ENCODE results near the gene STMN3.
"Not testable (repeated sequence)": the region's sequence is repeated elsewhere in the genome, so short reads cannot be mapped to it uniquely, and the experiment has no call there.

The STMN3 gene

DNA sequence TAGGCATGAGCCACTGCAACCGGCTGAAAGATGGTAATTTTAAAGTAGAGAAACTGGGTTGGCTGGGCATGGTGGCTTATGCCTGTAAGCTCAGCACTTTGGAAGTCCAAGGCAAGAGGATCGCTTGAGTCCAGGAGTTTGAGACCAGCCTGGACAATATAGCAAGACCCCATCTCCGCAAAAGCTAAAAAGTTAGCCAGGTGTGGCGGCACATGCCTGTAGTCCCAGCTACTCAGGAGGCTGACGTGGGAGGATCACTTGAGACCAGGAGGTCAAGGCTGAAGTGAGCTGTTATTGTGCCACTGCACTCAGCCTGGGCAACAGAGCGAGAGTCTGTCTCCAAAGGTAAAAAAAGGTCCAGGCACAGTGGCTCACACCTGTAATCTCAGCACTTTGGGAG lies 22.3 kb downstream of the STMN3 start:
- DNase-seq, result not testable (repeated sequence)

DNA sequence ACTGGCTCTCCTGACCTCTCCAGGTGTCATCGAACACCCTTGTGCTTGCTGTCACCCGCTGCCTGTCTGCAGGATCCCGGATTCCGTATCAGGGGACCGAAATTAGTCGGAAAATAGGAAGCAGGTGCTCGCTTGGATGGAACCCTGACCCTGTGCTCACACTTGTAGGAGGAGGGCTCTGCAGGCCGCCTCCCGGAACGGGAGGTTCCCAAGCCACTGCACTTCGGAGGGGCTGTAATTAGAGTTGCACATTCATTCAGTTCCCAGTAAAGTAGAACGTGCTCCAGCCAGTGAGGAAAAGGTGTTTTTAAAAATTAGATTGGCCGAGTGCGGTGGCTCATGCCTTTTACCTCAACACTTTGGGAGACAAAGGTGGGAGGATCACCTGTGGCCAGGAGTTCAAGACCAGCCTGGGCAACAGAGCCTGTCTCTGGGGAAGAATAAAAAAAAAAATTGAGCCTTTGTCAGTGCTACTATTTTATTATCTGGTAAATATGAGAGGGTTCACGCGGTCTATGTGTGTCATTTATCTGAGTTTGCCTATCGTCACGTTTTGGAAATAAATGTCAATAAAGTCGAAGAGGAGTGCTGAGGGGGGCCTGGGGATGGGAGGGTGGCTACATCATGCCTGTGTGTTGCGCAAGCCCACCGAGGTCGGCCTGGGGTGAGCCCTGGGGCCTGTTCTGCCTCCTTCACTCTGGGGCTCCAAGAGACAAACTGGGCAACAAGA lies 24.8 kb downstream of the STMN3 start:
- DNase-seq, result peak; percentile 66

DNA sequence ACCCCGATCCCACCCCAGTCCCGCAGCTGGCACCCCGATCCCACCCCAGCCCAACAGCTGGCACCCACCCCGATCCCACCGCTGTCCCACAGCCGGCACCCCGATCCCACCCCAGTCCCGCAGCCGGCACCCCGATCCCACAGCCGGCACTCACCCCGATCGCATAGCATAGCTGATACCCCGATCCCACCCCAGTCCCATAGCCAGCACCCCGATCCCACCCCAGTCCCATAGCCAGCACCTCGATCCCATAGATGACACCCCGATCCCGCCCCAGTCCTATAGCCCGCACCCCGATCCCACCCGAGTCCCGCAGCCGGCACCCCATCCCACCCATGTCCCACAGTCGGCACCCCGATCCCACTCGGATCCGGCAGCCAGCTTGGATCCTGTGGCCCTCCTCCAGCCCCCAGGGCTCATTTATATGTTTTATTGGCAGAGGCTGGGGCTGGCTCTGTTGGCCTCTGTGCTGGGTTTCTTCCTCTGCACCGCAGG lies 25.4 kb downstream of the STMN3 start:
- no peak for DNase-seq

DNA sequence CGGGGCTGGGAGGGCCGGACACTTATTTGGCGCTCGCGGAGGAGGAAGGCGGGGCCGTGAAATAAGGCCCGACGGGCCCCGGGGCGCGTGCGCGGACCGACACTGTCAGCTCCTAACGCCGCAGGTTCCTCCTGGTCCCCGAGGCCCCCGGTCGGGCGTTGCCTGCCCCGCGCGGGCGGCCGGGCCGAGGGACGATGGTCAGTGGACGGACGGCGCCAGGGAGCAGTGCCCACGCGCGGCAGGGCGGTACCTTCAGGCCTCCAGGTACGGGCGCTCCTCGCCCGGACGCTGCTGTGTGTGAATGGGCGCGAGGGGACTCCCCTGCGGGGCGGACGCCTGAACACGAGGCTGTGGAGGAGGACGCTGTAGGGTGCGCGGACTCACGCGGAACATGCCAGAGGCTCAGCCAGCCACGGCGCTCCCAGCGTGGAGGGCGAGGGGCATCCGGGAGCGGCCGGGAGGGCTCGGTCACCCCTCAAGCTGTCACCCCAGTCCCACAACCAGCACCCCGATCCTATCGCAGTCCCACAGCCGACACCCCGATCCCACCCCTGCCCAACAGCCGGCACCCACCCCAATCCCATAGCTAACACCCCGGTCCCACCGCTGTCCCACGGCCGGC lies 26.0 kb downstream of the STMN3 start:
- peak; percentile 96 for DNase-seq

DNA sequence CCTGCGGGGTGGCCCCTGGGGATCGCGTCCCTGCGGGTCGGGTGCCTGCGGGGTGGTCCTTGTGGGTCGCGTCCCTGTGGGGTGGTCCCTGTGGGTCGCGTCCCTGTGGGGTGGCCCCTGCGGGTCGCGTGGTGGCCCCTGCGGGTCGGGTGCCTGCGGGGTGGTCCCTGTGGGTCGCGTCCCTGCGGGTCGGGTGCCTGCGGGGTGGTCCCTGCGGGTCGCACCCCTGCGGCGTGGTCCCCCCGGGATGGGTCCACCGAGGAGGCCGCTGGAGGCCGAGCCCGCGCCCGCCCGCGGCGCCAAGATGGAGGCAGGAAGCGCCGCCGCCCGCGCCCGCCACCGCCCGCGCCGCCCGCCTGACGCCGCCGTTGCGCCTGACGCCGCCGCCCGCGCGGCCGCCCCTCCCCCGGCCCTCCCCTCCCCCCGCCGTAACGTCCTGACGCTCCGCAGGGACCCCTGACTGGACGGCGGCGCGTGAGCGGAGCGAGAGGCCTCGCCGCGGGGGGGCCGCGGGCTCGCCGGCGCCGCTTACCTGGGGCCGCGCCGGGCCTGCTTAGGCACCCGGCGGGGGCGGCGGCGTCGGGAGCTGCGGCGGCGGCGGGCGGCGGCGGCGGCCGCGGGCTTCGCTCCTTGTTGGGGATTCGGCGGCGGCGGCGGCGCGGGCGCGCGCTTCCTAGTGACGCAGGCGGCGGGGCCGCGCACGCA lies 26.6 kb downstream of the STMN3 start, which contains the start of gene GMEB2:
GMEB2 (minus strand) TSS at position 678 of the 705 bp plus-strand sequence. CDS start 7,704 bp downstream, outside the sequence.
- no peak for DNase-seq

DNA sequence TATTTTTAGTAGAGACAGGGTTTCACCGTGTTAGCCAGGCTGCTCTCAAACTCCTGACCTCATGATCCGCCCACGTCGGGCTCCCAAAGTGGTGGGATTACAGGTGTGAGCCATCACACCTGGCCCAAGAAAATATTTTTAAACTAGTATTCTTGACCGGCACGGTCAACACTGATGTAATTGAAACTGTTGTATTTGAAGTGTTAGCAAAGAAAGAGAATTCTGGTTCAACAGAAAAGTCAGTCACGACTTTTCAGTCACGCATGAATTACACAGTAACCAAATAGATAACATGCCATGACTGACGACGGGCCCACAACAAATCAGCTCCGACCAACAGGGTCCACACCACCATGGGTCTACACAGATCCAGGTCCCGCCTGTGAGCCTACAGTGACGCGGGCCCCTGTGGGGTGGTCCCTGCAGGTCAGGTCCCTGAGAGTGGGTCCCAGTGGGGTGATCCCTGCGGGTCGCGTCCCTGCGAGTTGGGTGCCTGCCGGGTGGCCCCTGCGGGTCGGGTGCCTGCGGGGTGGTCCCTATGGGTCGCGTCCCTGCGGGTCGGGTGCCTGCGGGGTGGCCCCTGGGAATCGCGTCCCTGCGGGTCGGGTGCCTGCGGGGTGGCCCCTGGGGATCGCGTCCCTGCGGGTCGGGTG lies 27.3 kb downstream of the STMN3 start:
- DNase-seq, result no peak

DNA sequence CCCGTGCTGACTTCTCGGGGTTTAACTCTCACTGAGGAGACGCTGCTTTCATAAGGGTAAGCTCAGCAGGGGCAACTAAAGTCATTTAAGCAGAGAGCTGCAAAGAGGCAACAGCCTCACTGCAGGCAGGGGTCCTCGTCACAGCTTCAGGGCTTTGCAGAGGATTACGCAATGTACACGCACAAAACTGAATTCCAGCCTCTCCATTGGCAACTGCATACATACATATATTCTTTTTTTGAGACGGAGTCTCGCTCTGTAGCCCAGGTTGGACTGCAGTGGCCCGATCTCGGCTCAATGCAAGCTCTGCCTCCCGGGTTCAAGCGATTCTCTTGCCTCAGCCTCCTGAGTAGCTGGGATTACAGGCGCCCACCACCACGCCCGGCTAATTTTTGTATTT lies 28.7 kb downstream of the STMN3 start:
- DNase-seq, result no peak

DNA sequence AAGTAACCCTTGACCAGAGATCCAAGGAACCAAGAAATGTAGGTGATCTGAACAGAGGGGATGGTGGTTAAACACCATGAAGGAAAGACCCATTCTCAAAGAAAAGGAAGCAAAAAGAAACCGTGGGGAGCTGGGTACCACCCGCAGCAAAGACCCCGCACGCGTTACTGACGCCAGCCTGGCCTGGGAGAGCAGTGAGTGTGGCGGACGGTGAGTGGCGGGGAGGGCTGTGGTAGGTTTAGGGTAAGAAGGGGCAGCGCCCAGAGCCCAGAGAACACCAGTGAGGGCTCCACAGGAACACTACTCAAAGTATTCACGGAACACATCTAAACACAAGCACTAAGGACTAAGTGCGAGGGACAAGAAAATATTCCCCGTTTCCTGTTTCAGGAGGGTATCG lies 30.5 kb downstream of the STMN3 start:
- no peak for DNase-seq

DNA sequence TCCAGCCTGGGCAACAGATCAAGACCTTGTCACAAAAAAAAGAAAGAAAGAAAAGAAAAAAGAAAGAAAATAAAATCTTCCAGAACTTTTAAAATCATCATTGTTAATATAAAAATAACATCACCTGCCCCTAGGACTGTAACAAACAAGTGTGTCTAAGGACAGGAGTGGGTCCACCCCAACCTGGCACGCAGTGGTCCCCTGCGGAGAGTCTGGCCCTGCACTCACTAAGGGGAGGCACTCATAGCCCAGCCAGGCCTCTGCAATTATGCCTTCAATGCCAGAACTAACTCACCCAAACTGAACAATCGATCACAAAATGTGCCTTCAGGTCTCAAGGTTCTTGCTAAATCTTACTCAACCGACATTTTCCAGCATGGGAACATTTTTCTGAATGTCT lies 31.1 kb downstream of the STMN3 start:
- no peak for DNase-seq

DNA sequence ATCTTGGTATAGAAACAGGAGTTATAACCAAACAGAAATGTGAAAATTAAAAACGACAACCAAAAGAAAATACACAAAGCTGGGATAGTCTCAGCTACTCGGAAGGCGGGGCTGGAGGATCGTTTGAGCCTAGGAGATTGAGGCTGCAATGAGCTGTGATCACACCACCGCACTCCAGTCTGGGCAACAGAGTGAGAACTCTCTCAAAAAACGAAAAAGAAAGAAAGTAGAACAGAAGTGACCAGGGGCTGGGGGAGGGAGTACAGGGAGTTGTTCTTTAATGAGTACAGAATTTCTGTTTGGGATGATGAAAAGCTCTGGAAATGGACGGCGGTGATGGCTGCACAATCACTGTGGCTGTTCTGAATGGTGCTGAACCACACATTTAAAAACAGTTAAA lies 32.2 kb downstream of the STMN3 start:
- no peak for DNase-seq

DNA sequence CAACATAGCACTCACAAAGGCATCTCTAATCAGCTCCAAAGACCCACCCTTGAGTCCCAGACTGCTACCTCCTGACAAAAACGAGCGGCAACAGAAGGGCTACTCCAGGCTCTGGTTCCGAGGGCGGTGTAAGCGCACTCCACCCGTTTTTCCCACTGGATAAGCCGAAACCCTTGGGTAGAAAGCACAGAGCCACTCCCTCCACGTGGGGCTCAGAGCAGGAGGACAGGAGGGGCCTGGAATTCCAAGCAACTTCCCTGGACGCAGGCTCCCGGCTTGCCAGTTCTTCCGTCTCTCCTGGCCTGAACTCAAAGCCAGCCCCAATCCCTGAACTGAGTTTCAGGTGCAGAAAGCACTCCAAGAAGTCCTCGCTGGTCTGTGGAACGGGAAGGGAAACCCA lies 33.7 kb downstream of the STMN3 start:
- DNase-seq, result no peak

DNA sequence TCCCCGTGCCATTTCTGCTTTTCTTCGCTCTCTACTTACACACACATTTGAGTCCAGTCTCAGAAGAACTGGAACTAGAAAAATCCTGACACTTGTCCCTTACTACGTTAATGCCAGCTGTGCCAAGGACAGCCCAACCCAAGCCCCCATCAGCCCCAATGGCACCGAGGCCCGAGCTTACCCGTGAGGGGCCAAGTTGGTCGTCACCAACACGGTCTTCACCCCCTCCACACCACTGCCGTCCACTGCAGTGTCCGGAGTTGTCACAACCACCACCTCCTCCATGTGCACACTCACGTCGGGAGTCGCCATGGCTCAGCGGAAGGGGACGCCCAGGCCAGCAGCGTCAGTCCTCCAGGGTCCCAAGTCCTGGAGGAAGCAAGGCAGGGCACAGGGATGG lies 34.1 kb downstream of the STMN3 start:
- DNase-seq, result no peak

DNA sequence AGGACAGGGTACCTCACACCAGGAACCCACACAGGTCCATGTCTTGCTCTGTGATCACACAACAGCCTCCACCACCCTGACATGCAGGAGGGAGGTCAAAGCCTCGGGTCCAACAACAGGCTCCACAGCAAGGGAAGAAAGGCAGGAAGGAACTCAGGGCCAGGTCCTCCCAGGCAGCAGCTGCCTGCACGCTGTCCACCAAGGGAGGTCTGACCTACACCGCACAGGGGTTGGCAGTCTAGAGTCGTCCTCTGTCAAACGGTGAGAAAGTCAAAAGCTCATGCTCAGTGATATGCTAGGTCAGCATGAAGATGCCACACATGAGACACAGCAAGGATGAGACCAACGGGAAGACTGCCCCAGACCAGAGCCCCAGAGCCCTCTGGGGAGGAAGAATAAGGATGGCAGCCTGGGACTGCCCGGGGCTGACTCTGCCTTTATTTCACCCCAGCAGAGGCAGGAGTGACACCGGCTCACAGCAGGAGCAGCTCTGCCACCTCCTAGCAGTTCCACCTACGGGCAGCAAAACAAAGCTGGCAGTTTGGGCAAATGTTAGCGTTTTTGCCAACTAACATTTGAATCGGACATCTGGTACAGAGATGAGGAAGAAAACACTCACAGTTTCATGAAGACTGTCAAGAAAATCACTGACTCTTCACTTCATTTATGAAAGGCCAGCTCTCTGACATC lies 34.8 kb downstream of the STMN3 start:
- no peak for DNase-seq

DNA sequence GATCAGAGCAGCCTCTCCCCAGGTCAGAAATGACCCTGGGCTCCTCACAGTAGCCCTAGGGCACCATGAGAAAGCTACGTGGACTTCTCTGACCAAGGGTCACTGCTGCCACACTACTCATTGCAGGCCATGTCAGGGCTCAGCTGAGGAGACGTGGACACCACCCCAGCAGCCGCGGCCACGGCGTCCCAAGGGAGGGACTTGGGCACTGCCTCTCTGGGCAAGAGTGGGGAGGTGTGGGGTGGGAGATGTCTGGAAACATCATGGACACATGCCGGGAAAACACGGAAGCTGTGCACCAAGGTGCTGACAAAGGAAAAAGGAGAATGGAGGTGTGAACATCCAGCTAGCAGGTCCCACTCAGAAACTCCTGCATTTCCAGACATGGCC lies 35.4 kb downstream of the STMN3 start:
- DNase-seq, result no peak

DNA sequence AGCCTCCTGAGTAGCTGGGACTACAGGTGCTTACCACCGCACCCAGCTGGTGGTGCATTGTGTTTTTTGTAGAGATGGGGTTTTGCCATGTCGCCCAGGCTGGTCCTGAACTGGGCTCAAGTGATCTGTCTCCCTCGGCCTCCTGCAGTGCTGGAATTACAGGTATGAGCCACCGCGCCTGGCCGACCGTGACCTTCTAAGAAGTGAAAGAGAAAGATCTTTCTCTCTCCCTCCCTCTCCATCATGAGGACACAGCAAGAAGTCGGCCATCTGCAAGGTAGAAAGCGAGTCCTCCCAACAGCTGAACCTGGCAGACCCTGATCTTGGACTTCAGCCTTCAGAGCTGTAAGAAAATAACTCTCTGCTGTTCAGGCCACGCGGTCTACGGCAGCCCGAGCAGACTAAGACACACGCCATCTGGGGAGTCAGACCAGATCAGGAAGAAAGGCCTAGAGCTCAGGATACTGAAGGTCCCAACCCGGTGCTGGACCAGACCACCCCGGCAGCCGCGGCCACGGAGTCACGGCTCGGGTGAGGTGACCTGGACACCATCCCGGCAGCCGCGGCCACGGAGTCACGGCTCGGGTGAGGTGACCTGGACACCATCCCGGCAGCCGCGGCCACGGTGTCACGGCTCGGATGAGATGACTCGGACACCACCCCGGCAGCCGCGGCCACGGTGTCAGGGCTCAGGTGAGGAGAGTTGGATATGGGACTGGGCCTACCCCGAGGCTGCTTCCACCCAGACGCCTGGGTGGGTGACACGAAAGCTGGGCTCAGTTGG lies 35.9 kb downstream of the STMN3 start:
- no peak for DNase-seq

DNA sequence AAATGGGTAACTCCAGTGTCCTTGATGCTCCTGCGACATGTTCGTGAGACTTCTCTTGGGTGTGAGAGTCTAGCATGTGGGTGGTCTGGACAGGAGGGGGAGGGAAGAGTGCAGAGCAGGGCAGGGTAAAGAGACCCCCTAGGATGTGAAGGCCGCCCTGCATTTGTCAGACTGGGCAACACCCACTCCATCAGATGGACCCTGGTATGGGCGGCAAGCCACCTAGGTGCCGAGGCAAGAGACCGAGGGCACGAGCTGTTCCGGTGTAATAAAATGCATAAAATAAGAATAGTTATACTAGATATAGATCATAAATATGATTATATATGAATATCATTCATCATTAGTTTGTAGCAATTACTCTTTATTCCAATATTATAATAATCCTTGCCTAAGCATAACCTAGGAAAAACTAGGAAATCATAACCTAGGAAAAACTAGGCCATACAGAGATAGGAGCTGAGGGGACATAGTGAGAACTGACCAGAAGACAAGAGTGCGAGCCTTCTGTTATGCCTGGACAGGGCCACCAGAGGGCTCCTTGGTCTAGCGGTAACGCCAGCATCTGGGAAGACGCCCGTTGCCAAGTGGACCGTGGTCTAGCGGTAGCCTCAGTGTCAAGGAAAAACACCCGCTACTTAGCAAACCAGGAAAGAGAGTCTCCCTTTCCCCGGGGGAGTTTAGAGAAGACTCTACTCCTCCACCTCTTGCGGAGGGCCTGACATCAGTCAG lies 39.2 kb downstream of the STMN3 start:
- DNase-seq, result not testable (repeated sequence)

DNA sequence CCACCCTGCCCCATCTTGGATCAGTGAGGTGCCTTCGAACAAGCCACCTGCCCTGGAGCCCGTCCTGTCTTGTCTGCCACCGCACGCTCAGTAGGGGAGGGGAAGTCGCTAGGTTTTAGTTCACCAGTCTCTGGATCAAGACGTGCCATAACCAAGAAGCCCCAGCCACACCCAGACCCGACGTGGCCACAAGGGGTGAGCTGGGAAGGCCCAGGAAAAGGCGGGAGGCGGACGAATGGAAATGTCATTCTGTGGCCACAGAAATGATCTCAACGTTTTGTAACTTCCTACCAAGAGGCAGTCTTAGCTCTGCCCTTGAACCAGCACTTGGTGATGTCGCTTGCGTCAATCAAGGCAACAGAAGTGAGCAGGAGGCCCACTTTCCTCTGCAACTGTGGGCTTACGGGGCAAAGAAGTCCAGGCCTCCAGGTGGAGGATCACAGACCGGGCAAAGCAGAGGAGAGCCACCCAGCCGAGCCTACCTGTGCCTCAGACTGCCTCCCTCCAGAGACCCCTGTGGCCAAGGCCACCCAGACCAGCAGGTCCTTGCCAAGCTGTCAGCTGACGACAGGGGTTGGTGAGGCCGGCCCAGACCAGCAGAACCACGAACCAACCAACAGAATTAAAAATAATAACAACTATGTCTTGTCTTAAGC lies 40.8 kb downstream of the STMN3 start:
- DNase-seq, result peak; percentile 96

DNA sequence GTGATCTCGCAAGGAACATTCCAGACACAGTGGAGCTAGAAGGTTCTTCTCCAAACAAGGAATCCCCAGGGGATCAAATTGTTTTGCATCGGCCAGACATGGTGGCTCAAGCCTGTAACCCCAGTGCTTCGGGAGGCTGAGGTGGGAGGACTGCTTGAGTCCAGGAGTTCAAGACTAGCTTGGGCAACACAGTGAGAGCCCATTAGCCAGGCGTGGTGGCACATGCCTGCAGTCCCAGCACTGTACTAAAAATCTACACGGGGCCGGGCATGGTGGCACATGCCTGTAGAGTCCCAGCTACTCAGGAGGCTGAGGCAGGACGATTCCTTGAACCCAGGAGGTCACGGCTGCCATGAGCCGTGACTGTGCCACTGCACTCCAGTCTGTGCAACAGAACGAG lies 41.6 kb downstream of the STMN3 start:
- DNase-seq, result no peak

DNA sequence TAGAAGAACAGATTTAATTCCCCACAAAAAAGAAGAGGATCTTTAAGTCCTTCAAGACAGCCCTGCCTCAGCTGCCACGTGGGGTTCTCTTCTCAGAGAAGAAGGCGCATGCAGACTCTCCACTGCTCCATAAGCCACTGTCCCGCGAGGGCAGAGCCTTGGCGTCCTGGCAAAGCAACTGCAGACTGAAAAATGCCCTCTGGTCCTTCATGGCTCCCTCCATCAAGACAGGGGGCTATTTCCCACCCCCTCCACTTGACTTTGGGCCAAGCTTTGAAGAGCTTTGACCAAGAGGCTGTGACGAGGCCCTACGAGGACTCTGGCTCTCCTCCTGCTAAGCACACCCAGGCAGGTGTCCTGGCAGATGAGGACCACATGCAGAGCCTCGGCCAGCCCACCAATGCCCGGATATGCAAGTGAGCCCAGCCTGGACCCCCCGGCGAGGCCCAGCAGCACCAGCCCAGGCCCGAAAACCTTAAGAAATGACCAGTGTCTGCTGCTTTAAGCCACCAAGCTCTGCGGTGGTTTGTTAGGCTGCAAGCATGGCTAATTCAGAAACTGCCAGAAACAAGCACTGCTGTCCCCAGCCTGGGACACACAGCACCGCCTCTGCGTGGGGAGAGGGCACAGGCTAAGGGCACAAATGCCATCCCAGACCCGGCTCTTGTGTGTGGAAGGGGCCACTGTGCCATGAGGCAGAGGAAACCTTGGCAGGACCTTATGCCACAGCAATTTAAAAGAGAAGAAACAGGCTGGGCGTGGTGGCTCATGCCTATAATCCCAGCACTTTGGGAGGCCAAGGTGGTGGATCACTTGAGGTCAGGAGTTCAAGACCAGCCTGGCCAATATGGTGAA lies 42.4 kb downstream of the STMN3 start:
- DNase-seq, result no peak

DNA sequence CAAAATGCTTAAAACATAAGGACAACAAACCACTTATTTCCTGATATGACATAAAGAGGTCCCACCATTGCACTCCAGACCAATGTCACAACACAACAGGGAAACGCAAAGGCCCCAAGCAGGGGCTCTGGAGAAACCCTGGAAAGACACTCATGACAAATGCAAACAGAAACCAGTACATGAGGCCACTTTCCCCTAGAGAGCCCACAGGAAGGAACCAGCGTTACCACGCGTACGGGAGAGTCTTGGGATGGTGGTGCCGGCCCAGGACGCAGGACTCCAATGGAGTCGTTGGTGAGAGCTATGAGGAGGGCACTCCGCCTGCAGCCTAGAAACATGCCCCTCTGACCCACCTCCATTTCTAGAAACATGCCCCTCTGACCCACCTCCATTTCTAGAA lies 46.5 kb downstream of the STMN3 start:
- DNase-seq, result peak; percentile 58

All from inflammatory macrophage treated with lipopolysaccharide for 4 hours (primary cell).